Activated B cell treated with CpG ODN at 0.5 μM for 24 hours (primary cell): Measurements from ENCODE around the gene BST1. TPM values are rescaled to one million over a fixed set of nuclear protein-coding genes. Genes with fewer than 3 reads are reported as not detected.

Experiments used
- ATAC-seq: fragments of 200-7000 bp; cut with Tn5 transposase; one replicate; pipeline ENCODE4 v1.10.0; 2021; ENCODE audit warnings: low read depth, mild to moderate bottlenecking, moderate library complexity
- CTCF ChIA-PET: fragments of 350-600 bp; sonication (Branson Sonifier 250); formaldehyde crosslinking; loops from one replicate; lab custom pipeline; 2021; ENCODE audit warnings: antibody characterized with exemption; lab: Charles Lee
- POLR2A ChIA-PET: fragments of 350-600 bp; sonication (Branson Sonifier 250); formaldehyde crosslinking; loops from one replicate; lab custom pipeline; 2021; ENCODE audit warnings: antibody characterized with exemption; lab: Charles Lee
- DNase-seq: peaks from one replicate; pipeline ENCODE4 v3.0.0; 2022
- H3K27ac Mint-ChIP-seq: one replicate; pipeline ENCODE4 v1.8.0; 2020; ENCODE audit warnings: mixed read lengths
- H3K27me3 Mint-ChIP-seq: one replicate; pipeline ENCODE4 v1.8.0; 2021; ENCODE audit warnings: mixed read lengths
- H3K36me3 Mint-ChIP-seq: one replicate; pipeline ENCODE4 v1.8.0; 2021; ENCODE audit warnings: low read depth, mixed read lengths
- H3K4me1 Mint-ChIP-seq: one replicate; pipeline ENCODE4 v1.8.0; 2021; ENCODE audit warnings: mixed read lengths
- H3K4me3 Mint-ChIP-seq: one replicate; pipeline ENCODE4 v1.8.0; 2020; ENCODE audit warnings: mild to moderate bottlenecking, mixed read lengths
- H3K9me3 Mint-ChIP-seq: one replicate; pipeline ENCODE4 v1.8.0; 2020; ENCODE audit warnings: mixed read lengths
- CTCF ChIP-seq: fragments of 200-600 bp; IDR thresholded peaks from one replicate; pipeline ENCODE4 v1.8.0; 2022; ENCODE audit warnings: antibody characterized with exemption, mild to moderate bottlenecking
- intact Hi-C: fragments of 100-400 bp; cut with micrococcal nuclease; formaldehyde crosslinking; loops from one replicate; pipeline ENCODE4 v1.15.1; 2024
- total RNA-seq: library from RNA; stranded (reverse); gene quantifications from 2 replicates; pipeline ENCODE4 v1.2.3, GENCODE V29; 2022

The BST1 gene
- total RNA-seq, 1 donor from 2014 or later: 0.49 TPM

- no peak for TF ChIP-seq CTCF
Measured at GRCh38 chr4:15737255-15737654, 34.4 kb downstream of the BST1 start.

GRCh38 chr4:15738877-15739276 is 36.0 kb downstream of the BST1 start:
- Mint-ChIP-seq H3K36me3 (no peaks in the 10 kb centered on the region), H3K4me3 (no peak overlapping the region), H3K27ac (no peak overlapping the region), H3K4me1 (no peaks in the 10 kb centered on the region), H3K9me3 (peaks cover 11% of the 10 kb centered on the region), H3K27me3 (no peaks in the 10 kb centered on the region)
- DNase-seq (no peak), ATAC-seq (no peak)
- ChIA-PET CTCF (no interaction called here), POLR2A (no interaction called here)
- TF ChIP-seq CTCF: no peak
- intact Hi-C loops: no loop called here

More at GRCh38 chr4:15737255-15737654, 34.4 kb downstream of the BST1 start:
- H3K4me1 Mint-ChIP-seq: no peaks in the 10 kb centered on the region
- ChIA-PET CTCF (interaction anchor here (1.0 kb wide), 1 partner anchor 219 kb away, joined by 4 read pairs; no protein-coding TSS in a partner anchor), POLR2A (no interaction called here)
- no peaks in the 10 kb centered on the region for H3K36me3 Mint-ChIP-seq
- H3K27ac Mint-ChIP-seq: no peak overlapping the region
- ATAC-seq (no peak), DNase-seq (no peak)
- intact Hi-C loops: no loop called here
- no peak overlapping the region for H3K4me3 Mint-ChIP-seq
- peaks cover 4% of the 10 kb centered on the region for H3K9me3 Mint-ChIP-seq
- H3K27me3 Mint-ChIP-seq: no peaks in the 10 kb centered on the region

GRCh38 chr4:15740764-15741404 is 38.0 kb downstream of the BST1 start:
- DNase-seq (no peak), ATAC-seq (no peak)
- ChIA-PET POLR2A (no interaction called here), CTCF (no interaction called here)
- H3K9me3 Mint-ChIP-seq: peaks cover 11% of the 10 kb centered on the region
- H3K4me3 Mint-ChIP-seq: no peak overlapping the region
- H3K36me3 Mint-ChIP-seq: no peaks in the 10 kb centered on the region
- no peaks in the 10 kb centered on the region for H3K27me3 Mint-ChIP-seq
- no peak for TF ChIP-seq CTCF
- no peaks in the 10 kb centered on the region for H3K4me1 Mint-ChIP-seq
- H3K27ac Mint-ChIP-seq: no peak overlapping the region
- intact Hi-C loops: no loop called here

- CTCF ChIA-PET: no interaction called here
- no peak for TF ChIP-seq CTCF
- ATAC-seq (no peak), DNase-seq (no peak)
- POLR2A ChIA-PET: no interaction called here
- intact Hi-C loops: no loop called here
- Mint-ChIP-seq H3K27me3 (no peaks in the 10 kb centered on the region), H3K9me3 (peaks cover 16% of the 10 kb centered on the region), H3K4me1 (no peaks in the 10 kb centered on the region), H3K4me3 (no peak overlapping the region), H3K27ac (no peak overlapping the region), H3K36me3 (no peaks in the 10 kb centered on the region)
Measured at GRCh38 chr4:15742083-15742582, 39.3 kb downstream of the BST1 start.

GRCh38 chr4:15742637-15743036 is 39.8 kb downstream of the BST1 start:
- ChIA-PET POLR2A (no interaction called here), CTCF (no interaction called here)
- H3K4me1 Mint-ChIP-seq: no peaks in the 10 kb centered on the region
- TF ChIP-seq CTCF: no peak
- no peaks in the 10 kb centered on the region for H3K36me3 Mint-ChIP-seq
- DNase-seq: no peak
- no peak overlapping the region for H3K27ac Mint-ChIP-seq
- intact Hi-C loops: no loop called here
- ATAC-seq: no peak
- H3K4me3 Mint-ChIP-seq: no peak overlapping the region
- H3K9me3 Mint-ChIP-seq: peaks cover 16% of the 10 kb centered on the region
- no peaks in the 10 kb centered on the region for H3K27me3 Mint-ChIP-seq
